ENCODE results near the gene RIPOR2.

Gene RIPOR2

GRCh38 chr6:24903681-24904080 lies 32.1 kb downstream of the RIPOR2 start:
- no peaks in the 10 kb centered on the region for H3K27me3 ChIP-seq (replicated peaks in 2 of 5; ENCODE audit: control insufficient read depth in 4 of 5, insufficient read depth in 5 of 5, low read length in 4 of 5)
- H3K4me3 ChIP-seq (ENCODE audit: control insufficient read depth in 1 of 7, extremely low read depth in 1 of 7, insufficient read depth in 4 of 7, low read depth in 2 of 7, low read length in 6 of 7): no peak overlapping the region
- no peak for DNase-seq
- CTCF ChIA-PET: interaction anchor here (1.0 to 3.3 kb wide), 4 partner anchors 9 to 165 kb away, joined by 3 to 16 read pairs (median 6); no protein-coding TSS in a partner anchor
- WGBS (ENCODE audit: insufficient coverage): 97% methylated on average over 7 of the region's 7 CpGs
- H3K27ac ChIP-seq (ENCODE audit: insufficient read depth in 1 of 2, low read depth in 1 of 2, low read length in 2 of 2, poor library complexity in 1 of 2, severe bottlenecking in 2 of 2): no peak overlapping the region
- H3K36me3 ChIP-seq (ENCODE audit: control insufficient read depth in 4 of 4, insufficient read depth in 4 of 4, low read length in 3 of 4): peaks cover 4 to 20% (median 15%) of the 10 kb centered on the region in 4 experiments
- POLR2A ChIA-PET: no interaction called here
- H3K4me1 ChIP-seq (ENCODE audit: control extremely low read depth in 1 of 4, control insufficient read depth in 4 of 4, insufficient read depth in 4 of 4, low read length in 3 of 4): peaks cover 7 to 28% (median 13%) of the 10 kb centered on the region in 4 experiments
- peaks cover 0 to 6% (median 2%) of the 10 kb centered on the region in 5 experiments for H3K9me3 ChIP-seq (ENCODE audit: control extremely low read depth in 1 of 5, control insufficient read depth in 4 of 5, insufficient read depth in 2 of 5, low read depth in 1 of 5, low read length in 4 of 5)

GRCh38 chr6:24902782-24903181 lies 33.0 kb downstream of the RIPOR2 start:
- peaks cover 0 to 20% (median 4%) of the 10 kb centered on the region in 4 experiments for H3K4me1 ChIP-seq (ENCODE audit: control extremely low read depth in 1 of 4, control insufficient read depth in 4 of 4, insufficient read depth in 4 of 4, low read length in 3 of 4)
- peaks cover 0 to 6% (median 2%) of the 10 kb centered on the region in 5 experiments for H3K9me3 ChIP-seq (ENCODE audit: control extremely low read depth in 1 of 5, control insufficient read depth in 4 of 5, insufficient read depth in 2 of 5, low read depth in 1 of 5, low read length in 4 of 5)
- H3K27me3 ChIP-seq (replicated peaks in 2 of 5; ENCODE audit: control insufficient read depth in 4 of 5, insufficient read depth in 5 of 5, low read length in 4 of 5): no peaks in the 10 kb centered on the region
- ChIA-PET CTCF (interaction anchor here (2.0 kb wide), 1 partner anchor 9 kb away, joined by 6 read pairs; no protein-coding TSS in a partner anchor), POLR2A (no interaction called here)
- 100% methylated on average over 1 of the region's 1 CpG for WGBS (ENCODE audit: insufficient coverage)
- H3K36me3 ChIP-seq (ENCODE audit: control insufficient read depth in 4 of 4, insufficient read depth in 4 of 4, low read length in 3 of 4): peaks cover 4 to 20% (median 15%) of the 10 kb centered on the region in 4 experiments
- H3K4me3 ChIP-seq (ENCODE audit: control insufficient read depth in 1 of 7, extremely low read depth in 1 of 7, insufficient read depth in 4 of 7, low read depth in 2 of 7, low read length in 6 of 7): no peak overlapping the region
- no peak overlapping the region for H3K27ac ChIP-seq (ENCODE audit: insufficient read depth in 1 of 2, low read depth in 1 of 2, low read length in 2 of 2, poor library complexity in 1 of 2, severe bottlenecking in 2 of 2)
- DNase-seq: no peak

- ChIA-PET POLR2A (no interaction called here), CTCF (interaction anchor here (2.0 kb wide), 1 partner anchor 10 kb away, joined by 6 read pairs; no protein-coding TSS in a partner anchor)
These were observed 33.9 kb downstream of the RIPOR2 start for GRCh38 chr6:24901698-24902328.

GRCh38 chr6:24900917-24901697 lies 34.7 kb downstream of the RIPOR2 start:
- WGBS (ENCODE audit: insufficient coverage): 100% methylated on average over 3 of the region's 6 CpGs
- POLR2A ChIA-PET: interaction anchor here (0.6 kb wide), 1 partner anchor 134 kb away, joined by 3 read pairs; no protein-coding TSS in a partner anchor
- no peak overlapping the region for H3K27ac ChIP-seq (ENCODE audit: insufficient read depth in 1 of 2, low read depth in 1 of 2, low read length in 2 of 2, poor library complexity in 1 of 2, severe bottlenecking in 2 of 2)

More at GRCh38 chr6:24901698-24902328, 33.9 kb downstream of the RIPOR2 start:
- peaks cover 0 to 6% (median 2%) of the 10 kb centered on the region in 5 experiments for H3K9me3 ChIP-seq (ENCODE audit: control extremely low read depth in 1 of 5, control insufficient read depth in 4 of 5, insufficient read depth in 2 of 5, low read depth in 1 of 5, low read length in 4 of 5)
- H3K4me1 ChIP-seq (ENCODE audit: control extremely low read depth in 1 of 4, control insufficient read depth in 4 of 4, insufficient read depth in 4 of 4, low read length in 3 of 4): peaks cover 0 to 18% (median 2%) of the 10 kb centered on the region in 4 experiments
- no peak for DNase-seq
- no peak overlapping the region for H3K27ac ChIP-seq (ENCODE audit: insufficient read depth in 1 of 2, low read depth in 1 of 2, low read length in 2 of 2, poor library complexity in 1 of 2, severe bottlenecking in 2 of 2)
- 90% methylated on average over 5 of the region's 9 CpGs for WGBS (ENCODE audit: insufficient coverage)
- H3K27me3 ChIP-seq (replicated peaks in 2 of 5; ENCODE audit: control insufficient read depth in 4 of 5, insufficient read depth in 5 of 5, low read length in 4 of 5): no peaks in the 10 kb centered on the region
- no peak overlapping the region for H3K4me3 ChIP-seq (ENCODE audit: control insufficient read depth in 1 of 7, extremely low read depth in 1 of 7, insufficient read depth in 4 of 7, low read depth in 2 of 7, low read length in 6 of 7)
- peaks cover 4 to 20% (median 14%) of the 10 kb centered on the region in 4 experiments for H3K36me3 ChIP-seq (ENCODE audit: control insufficient read depth in 4 of 4, insufficient read depth in 4 of 4, low read length in 3 of 4)

GRCh38 chr6:24899997-24900325 lies 35.8 kb downstream of the RIPOR2 start:
- Histone ChIP-seq H3K4me1 (ENCODE audit: control extremely low read depth in 1 of 4, control insufficient read depth in 4 of 4, insufficient read depth in 4 of 4, low read length in 3 of 4) (peaks cover 0 to 18% (median 2%) of the 10 kb centered on the region in 4 experiments), H3K4me3 (ENCODE audit: control insufficient read depth in 1 of 7, extremely low read depth in 1 of 7, insufficient read depth in 4 of 7, low read depth in 2 of 7, low read length in 6 of 7) (peak overlapping the region in 1 of 7 experiments; percentile 8), H3K27ac (ENCODE audit: insufficient read depth in 1 of 2, low read depth in 1 of 2, low read length in 2 of 2, poor library complexity in 1 of 2, severe bottlenecking in 2 of 2) (peak overlapping the region in 1 of 2 experiments; percentile 47), H3K9me3 (ENCODE audit: control extremely low read depth in 1 of 5, control insufficient read depth in 4 of 5, insufficient read depth in 2 of 5, low read depth in 1 of 5, low read length in 4 of 5) (peaks cover 0 to 6% (median 2%) of the 10 kb centered on the region in 5 experiments), H3K36me3 (ENCODE audit: control insufficient read depth in 4 of 4, insufficient read depth in 4 of 4, low read length in 3 of 4) (peaks cover 4 to 16% (median 10%) of the 10 kb centered on the region in 4 experiments), H3K27me3 (replicated peaks in 2 of 5; ENCODE audit: control insufficient read depth in 4 of 5, insufficient read depth in 5 of 5, low read length in 4 of 5) (no peaks in the 10 kb centered on the region)
- ChIA-PET CTCF (interaction anchor here (0.6 to 3.5 kb wide), 8 partner anchors 11 to 171 kb away, joined by 3 to 23 read pairs (median 4); no protein-coding TSS in a partner anchor), POLR2A (no interaction called here)
- DNase-seq: peak in 2 of 3 donors; percentile 25 to 51
- WGBS (ENCODE audit: insufficient coverage): 58% methylated on average over 6 of the region's 6 CpGs

More at GRCh38 chr6:24900917-24901697, 34.7 kb downstream of the RIPOR2 start:
- Histone ChIP-seq H3K9me3 (ENCODE audit: control extremely low read depth in 1 of 5, control insufficient read depth in 4 of 5, insufficient read depth in 2 of 5, low read depth in 1 of 5, low read length in 4 of 5) (peaks cover 0 to 6% (median 2%) of the 10 kb centered on the region in 5 experiments), H3K4me3 (ENCODE audit: control insufficient read depth in 1 of 7, extremely low read depth in 1 of 7, insufficient read depth in 4 of 7, low read depth in 2 of 7, low read length in 6 of 7) (no peak overlapping the region), H3K27me3 (replicated peaks in 2 of 5; ENCODE audit: control insufficient read depth in 4 of 5, insufficient read depth in 5 of 5, low read length in 4 of 5) (no peaks in the 10 kb centered on the region), H3K4me1 (ENCODE audit: control extremely low read depth in 1 of 4, control insufficient read depth in 4 of 4, insufficient read depth in 4 of 4, low read length in 3 of 4) (peaks cover 0 to 18% (median 2%) of the 10 kb centered on the region in 4 experiments), H3K36me3 (ENCODE audit: control insufficient read depth in 4 of 4, insufficient read depth in 4 of 4, low read length in 3 of 4) (peaks cover 4 to 20% (median 14%) of the 10 kb centered on the region in 4 experiments)
- DNase-seq: no peak
- CTCF ChIA-PET: interaction anchor here (0.9 to 3.5 kb wide), 5 partner anchors 9 to 90 kb away, joined by 3 to 23 read pairs (median 4); no protein-coding TSS in a partner anchor

- CTCF ChIA-PET: interaction anchor here (0.6 to 3.5 kb wide), 12 partner anchors 9 to 171 kb away, joined by 3 to 23 read pairs (median 3); no protein-coding TSS in a partner anchor
- peak overlapping the region in 1 of 7 experiments; percentile 8 for H3K4me3 ChIP-seq (ENCODE audit: control insufficient read depth in 1 of 7, extremely low read depth in 1 of 7, insufficient read depth in 4 of 7, low read depth in 2 of 7, low read length in 6 of 7)
- peak overlapping the region in 1 of 2 experiments; percentile 47 for H3K27ac ChIP-seq (ENCODE audit: insufficient read depth in 1 of 2, low read depth in 1 of 2, low read length in 2 of 2, poor library complexity in 1 of 2, severe bottlenecking in 2 of 2)
- POLR2A ChIA-PET: interaction anchor here (1.2 kb wide), 1 partner anchor 12 kb away, joined by 4 read pairs; no protein-coding TSS in a partner anchor
- peak in 1 of 3 donors; percentile 35 for DNase-seq
- peaks cover 0 to 18% (median 2%) of the 10 kb centered on the region in 4 experiments for H3K4me1 ChIP-seq (ENCODE audit: control extremely low read depth in 1 of 4, control insufficient read depth in 4 of 4, insufficient read depth in 4 of 4, low read length in 3 of 4)
- peaks cover 0 to 6% (median under 1%) of the 10 kb centered on the region in 5 experiments for H3K9me3 ChIP-seq (ENCODE audit: control extremely low read depth in 1 of 5, control insufficient read depth in 4 of 5, insufficient read depth in 2 of 5, low read depth in 1 of 5, low read length in 4 of 5)
- H3K36me3 ChIP-seq (ENCODE audit: control insufficient read depth in 4 of 4, insufficient read depth in 4 of 4, low read length in 3 of 4): peaks cover 4 to 12% (median 9%) of the 10 kb centered on the region in 4 experiments
- no peaks in the 10 kb centered on the region for H3K27me3 ChIP-seq (replicated peaks in 2 of 5; ENCODE audit: control insufficient read depth in 4 of 5, insufficient read depth in 5 of 5, low read length in 4 of 5)
- 45% methylated on average over 4 of the region's 8 CpGs for WGBS (ENCODE audit: insufficient coverage)
These were observed 36.4 kb downstream of the RIPOR2 start for GRCh38 chr6:24899136-24899996.

Measured in common myeloid progenitor, CD34-positive (primary cell).